ENCODE results near the gene PRKCH. TPM values are rescaled to one million over a fixed set of nuclear protein-coding genes. Genes with fewer than 3 reads are reported as not detected.

PRKCH gene
- total RNA-seq, 1 experiment from 2014 or later = 18.3 TPM

DNA sequence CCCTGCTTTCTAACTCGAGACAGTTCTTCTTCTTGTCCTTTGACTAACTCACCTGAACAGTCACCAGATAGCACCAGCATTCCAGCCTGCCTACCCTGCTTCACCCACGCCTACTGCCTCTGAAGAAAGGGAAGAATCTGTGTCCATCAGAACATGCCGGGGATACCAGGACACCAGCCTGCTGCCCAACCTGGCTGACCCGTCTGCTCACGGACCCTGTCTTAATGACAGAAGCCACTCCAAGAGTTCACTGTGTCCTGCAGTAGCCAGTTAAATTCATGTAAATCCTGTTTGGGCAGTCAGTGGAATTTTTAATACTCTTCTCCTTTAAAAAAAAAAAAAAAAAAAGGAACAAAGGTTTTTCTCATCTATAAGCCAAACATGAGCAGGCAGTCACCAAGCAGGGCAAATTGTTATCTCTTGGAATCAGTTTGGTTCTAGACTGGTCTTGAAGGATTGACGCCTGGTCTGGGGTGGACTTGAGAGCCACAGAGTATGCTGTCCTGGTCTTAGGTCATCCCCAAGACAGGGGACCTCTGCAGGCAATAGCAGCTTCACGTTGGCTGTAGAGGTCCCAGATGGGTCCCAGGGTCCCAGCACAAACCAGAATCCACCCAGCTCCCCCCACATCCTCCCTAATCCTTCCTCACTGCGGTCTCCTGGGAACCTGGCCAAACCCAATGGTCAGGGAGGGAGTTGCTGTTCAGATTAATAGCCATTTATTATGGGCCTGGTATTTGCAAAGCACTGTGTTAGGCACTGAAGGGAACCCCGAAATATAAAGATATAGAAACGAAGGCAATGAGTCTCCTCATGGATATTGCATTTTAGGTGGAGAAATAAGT is 192.8 kb downstream of the PRKCH start:
- no peaks in the 10 kb centered on the region for H3K9me3 ChIP-seq
- TF ChIP-seq, protein P1, sequence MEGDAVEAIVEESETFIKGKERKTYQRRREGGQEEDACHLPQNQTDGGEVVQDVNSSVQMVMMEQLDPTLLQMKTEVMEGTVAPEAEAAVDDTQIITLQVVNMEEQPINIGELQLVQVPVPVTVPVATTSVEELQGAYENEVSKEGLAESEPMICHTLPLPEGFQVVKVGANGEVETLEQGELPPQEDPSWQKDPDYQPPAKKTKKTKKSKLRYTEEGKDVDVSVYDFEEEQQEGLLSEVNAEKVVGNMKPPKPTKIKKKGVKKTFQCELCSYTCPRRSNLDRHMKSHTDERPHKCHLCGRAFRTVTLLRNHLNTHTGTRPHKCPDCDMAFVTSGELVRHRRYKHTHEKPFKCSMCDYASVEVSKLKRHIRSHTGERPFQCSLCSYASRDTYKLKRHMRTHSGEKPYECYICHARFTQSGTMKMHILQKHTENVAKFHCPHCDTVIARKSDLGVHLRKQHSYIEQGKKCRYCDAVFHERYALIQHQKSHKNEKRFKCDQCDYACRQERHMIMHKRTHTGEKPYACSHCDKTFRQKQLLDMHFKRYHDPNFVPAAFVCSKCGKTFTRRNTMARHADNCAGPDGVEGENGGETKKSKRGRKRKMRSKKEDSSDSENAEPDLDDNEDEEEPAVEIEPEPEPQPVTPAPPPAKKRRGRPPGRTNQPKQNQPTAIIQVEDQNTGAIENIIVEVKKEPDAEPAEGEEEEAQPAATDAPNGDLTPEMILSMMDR (IDR thresholded peaks at IDR 0.05; ENCODE audit: insufficient read depth in 1 of 2, low read depth in 1 of 2, low read length in 1 of 2, severe bottlenecking in 1 of 2, unreplicated experiment in 1 of 2) = no peak
- ChIA-PET CTCF (no interaction called here), POLR2A (no interaction called here)
- H3K4me3 ChIP-seq (ENCODE audit: low read depth, low read length) = no peak overlapping the region
- Mint-ChIP-seq H3K36me3 (ENCODE audit: insufficient read depth, unreplicated experiment) (no peaks in the 10 kb centered on the region), H3K27ac (ENCODE audit: unreplicated experiment) (peak overlapping the region; percentile 53), H3K4me1 (ENCODE audit: low read depth, unreplicated experiment) (peaks cover 24% of the 10 kb centered on the region), H3K9me3 (ENCODE audit: unreplicated experiment) (no peaks in the 10 kb centered on the region), H3K4me3 (ENCODE audit: unreplicated experiment) (peak overlapping the region; percentile 37), H3K27me3 (ENCODE audit: insufficient read depth, unreplicated experiment) (no peaks in the 10 kb centered on the region)
- H3K4me1 ChIP-seq = peaks cover 18% of the 10 kb centered on the region
- DNase-seq = peak; percentile 42 to 47
- intact Hi-C loops (cut with micrococcal nuclease; ENCODE audit: unreplicated experiment) = loop anchor here (1.0 kb wide), 2 partner anchors 9 to 23 kb away; no protein-coding TSS in a partner anchor
- no peaks in the 10 kb centered on the region for H3K36me3 ChIP-seq (ENCODE audit: control insufficient read depth, insufficient read depth, low read length)
- no peaks in the 10 kb centered on the region for H3K27me3 ChIP-seq (replicated peaks; ENCODE audit: control insufficient read depth, insufficient read depth, low read length)
- BruUV-seq (replicated peaks) = no TSS peak

DNA sequence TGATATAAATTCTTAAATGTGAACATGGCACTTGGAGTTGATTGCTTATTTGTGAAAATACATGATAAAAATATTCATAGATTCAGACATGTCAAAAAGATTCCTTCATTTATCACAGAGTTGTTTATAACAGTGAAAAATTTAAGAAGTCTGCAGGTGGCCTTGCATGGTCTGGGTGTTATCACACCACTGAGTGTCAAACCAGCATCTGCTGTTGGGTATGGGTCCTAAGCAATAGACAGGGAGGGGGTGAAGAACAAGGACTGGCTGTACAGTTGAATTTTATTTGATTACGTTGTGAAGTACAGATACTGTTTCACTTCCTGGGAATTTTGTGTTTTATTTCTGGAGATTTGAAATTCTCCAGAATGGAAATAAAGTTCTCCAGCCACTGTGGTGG is 193.5 kb downstream of the PRKCH start:
- CTCF ChIA-PET = no interaction called here
- Mint-ChIP-seq H3K4me1 (ENCODE audit: low read depth, unreplicated experiment) (peaks cover 21% of the 10 kb centered on the region), H3K9me3 (ENCODE audit: unreplicated experiment) (no peaks in the 10 kb centered on the region), H3K4me3 (ENCODE audit: unreplicated experiment) (no peak overlapping the region), H3K27ac (ENCODE audit: unreplicated experiment) (no peak overlapping the region), H3K27me3 (ENCODE audit: insufficient read depth, unreplicated experiment) (no peaks in the 10 kb centered on the region), H3K36me3 (ENCODE audit: insufficient read depth, unreplicated experiment) (no peaks in the 10 kb centered on the region)
- Histone ChIP-seq H3K9me3 (no peaks in the 10 kb centered on the region), H3K27me3 (replicated peaks; ENCODE audit: control insufficient read depth, insufficient read depth, low read length) (no peaks in the 10 kb centered on the region), H3K4me1 (peaks cover 18% of the 10 kb centered on the region), H3K36me3 (ENCODE audit: control insufficient read depth, insufficient read depth, low read length) (no peaks in the 10 kb centered on the region), H3K4me3 (ENCODE audit: low read depth, low read length) (no peak overlapping the region)
- DNase-seq = no peak
- BruUV-seq (replicated peaks) = no TSS peak
- POLR2A ChIA-PET = no interaction called here
- TF ChIP-seq, protein P1 (IDR thresholded peaks at IDR 0.05; ENCODE audit: insufficient read depth in 1 of 2, low read depth in 1 of 2, low read length in 1 of 2, severe bottlenecking in 1 of 2, unreplicated experiment in 1 of 2) = no peak
- intact Hi-C loops (cut with micrococcal nuclease; ENCODE audit: unreplicated experiment) = loop anchor here (1.0 kb wide), 1 partner anchor 22 kb away; no protein-coding TSS in a partner anchor

DNA sequence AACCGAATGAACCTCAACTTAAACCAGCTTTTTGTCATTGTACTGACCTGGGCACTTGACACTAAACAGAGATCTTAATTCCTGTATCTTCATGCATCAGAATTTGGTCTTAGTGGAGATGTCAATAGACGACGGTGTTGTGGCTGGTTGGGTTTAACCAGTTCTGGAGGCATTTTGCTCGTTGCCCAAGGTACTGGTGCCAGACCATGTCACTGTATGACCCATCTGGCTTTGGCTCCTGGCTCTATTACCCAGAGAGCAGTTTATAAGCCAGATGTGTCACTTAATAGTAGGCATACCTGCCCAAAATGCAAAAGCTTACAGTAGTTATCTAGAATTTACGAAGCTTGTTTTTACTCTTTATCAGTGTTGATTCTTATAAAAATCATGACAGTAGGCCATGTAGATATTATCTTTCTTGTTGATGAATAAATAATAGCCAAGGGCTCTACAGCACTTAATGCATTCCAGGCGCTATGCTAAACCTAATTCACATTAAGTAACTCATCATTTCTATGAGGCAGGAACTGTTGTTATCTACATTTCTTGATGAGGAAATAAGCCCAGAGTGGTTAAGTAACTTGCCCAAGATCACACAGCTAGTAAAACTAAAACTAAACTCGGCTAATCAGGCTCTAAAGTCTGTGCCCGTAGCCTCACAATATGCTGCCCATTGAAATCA is 194.2 kb downstream of the PRKCH start:
- BruUV-seq (replicated peaks) = no TSS peak

More for the DNA sequence above, 194.2 kb downstream of the PRKCH start:
- Mint-ChIP-seq H3K4me1 (ENCODE audit: low read depth, unreplicated experiment) (peaks cover 20% of the 10 kb centered on the region), H3K4me3 (ENCODE audit: unreplicated experiment) (no peak overlapping the region), H3K36me3 (ENCODE audit: insufficient read depth, unreplicated experiment) (no peaks in the 10 kb centered on the region), H3K27me3 (ENCODE audit: insufficient read depth, unreplicated experiment) (no peaks in the 10 kb centered on the region), H3K27ac (ENCODE audit: unreplicated experiment) (no peak overlapping the region), H3K9me3 (ENCODE audit: unreplicated experiment) (no peaks in the 10 kb centered on the region)
- Histone ChIP-seq H3K27me3 (replicated peaks; ENCODE audit: control insufficient read depth, insufficient read depth, low read length) (no peaks in the 10 kb centered on the region), H3K4me3 (ENCODE audit: low read depth, low read length) (no peak overlapping the region), H3K9me3 (no peaks in the 10 kb centered on the region), H3K4me1 (peaks cover 18% of the 10 kb centered on the region), H3K36me3 (ENCODE audit: control insufficient read depth, insufficient read depth, low read length) (no peaks in the 10 kb centered on the region)
- ChIA-PET CTCF (no interaction called here), POLR2A (no interaction called here)
- intact Hi-C loops (cut with micrococcal nuclease; ENCODE audit: unreplicated experiment) = no loop called here
- no peak for DNase-seq
- TF ChIP-seq, protein P1 (IDR thresholded peaks at IDR 0.05; ENCODE audit: insufficient read depth in 1 of 2, low read depth in 1 of 2, low read length in 1 of 2, severe bottlenecking in 1 of 2, unreplicated experiment in 1 of 2) = no peak
